GM18870 (cell line): ENCODE measurements around the gene LRCH3.

Experiments
- ATAC-seq: cut with Tn5 transposase; IDR thresholded peaks from one replicate; pipeline ENCODE4 v1.9.1; 2021; ENCODE audit warnings: moderate library complexity; ENCODE audit not compliant: unreplicated experiment

Gene LRCH3

DNA sequence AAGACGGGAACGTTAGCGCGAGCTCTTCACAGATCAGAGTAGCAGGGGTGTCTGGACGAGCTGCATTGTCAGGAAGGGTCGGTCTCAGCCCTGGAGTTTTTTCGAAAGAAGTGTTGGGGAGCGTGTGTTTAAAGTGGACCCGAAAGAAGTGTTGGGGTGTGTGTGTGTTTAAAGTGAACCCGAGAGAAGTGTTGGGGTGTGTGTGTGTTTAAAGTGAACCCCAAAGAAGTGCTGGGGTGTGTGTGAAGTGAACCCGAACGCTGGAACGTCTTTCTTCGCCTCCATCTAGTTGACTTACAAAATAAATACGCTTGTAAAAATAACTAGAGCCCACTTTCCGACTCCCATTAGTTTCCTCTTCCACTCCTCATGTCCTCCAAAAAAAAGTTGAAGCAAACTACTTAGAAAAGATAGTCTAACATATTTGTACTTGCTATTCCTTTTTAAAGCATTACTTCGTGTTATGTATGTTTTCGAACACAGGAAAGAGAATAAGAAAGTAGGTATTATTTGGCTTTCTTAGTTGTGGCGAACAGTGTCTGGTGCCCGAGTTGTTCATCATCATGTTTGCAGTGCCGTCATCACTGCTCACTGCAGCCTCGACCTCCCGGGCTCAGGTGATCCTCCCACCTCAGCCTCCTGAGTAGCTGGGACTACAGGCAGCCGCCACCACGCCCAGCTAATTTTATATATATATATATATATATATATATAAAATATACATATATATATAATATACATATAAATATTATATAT is 1.0 kb downstream of the LRCH3 start:
- peak; percentile 15 for ATAC-seq

GRCh38 chr3:197793247-197793646 is 2.2 kb downstream of the LRCH3 start:
- ATAC-seq, result no peak

GRCh38 chr3:197794115-197794514 is 3.1 kb downstream of the LRCH3 start:
- ATAC-seq, result no peak

DNA sequence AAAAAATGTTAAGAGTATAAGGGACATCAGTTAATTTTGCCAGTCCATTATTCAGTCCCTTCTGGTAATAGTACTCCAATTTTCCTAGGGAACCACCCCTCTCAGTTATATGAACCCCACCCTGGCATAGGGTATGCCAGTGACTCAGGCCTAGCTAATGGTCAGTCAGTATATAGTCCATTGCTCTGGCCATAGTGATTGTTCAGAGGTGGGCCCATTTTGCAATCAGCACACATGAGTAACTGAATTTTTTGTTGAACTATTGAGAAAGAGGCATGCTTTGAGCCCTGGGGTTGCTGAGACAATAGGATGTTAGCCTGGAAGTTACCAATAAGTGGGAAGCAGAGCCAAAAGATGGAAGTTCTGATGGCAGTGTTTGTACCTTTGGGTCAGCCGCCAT is 4.1 kb downstream of the LRCH3 start:
- ATAC-seq, result no peak

DNA sequence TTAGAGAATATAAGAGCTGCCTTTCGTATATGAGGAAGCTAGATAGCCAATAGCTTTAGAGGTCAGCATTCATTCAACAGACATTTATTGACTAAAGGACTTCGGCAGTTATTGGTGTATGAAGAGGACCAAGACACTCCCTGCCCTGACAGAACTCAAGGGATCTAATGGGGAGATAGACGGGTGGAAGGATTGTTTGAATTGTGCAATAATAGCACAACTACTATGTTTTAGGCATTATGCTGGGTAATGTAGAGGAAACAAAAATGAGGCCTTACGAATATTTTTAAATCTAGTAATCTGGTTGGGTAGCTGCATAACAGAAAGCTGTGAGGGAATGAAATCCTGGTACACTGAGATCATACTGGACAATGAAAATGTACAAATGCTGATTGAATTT is 5.0 kb downstream of the LRCH3 start:
- ATAC-seq, result no peak

DNA sequence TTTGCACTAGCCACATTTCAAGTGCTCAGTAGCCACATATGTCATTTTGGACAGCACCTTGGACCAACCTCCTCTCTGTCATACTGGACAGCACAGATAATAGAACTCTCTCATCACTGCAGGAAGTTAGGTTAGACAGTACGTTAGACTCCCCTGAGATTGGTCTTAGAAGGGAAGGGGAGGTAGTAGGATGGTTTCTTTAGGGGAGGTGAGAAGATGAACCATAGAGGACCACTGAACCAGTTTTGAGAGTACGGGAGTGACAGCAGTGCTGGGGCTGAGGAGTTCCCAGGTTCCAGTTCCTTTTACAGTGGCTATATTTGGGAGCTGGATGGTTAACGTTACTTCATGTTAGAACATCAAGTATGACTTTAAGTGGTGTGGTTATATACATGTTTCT is 7.8 kb downstream of the LRCH3 start:
- no peak for ATAC-seq

- ATAC-seq, result no peak
Measured at GRCh38 chr3:197800379-197800778, 9.3 kb downstream of the LRCH3 start.

DNA sequence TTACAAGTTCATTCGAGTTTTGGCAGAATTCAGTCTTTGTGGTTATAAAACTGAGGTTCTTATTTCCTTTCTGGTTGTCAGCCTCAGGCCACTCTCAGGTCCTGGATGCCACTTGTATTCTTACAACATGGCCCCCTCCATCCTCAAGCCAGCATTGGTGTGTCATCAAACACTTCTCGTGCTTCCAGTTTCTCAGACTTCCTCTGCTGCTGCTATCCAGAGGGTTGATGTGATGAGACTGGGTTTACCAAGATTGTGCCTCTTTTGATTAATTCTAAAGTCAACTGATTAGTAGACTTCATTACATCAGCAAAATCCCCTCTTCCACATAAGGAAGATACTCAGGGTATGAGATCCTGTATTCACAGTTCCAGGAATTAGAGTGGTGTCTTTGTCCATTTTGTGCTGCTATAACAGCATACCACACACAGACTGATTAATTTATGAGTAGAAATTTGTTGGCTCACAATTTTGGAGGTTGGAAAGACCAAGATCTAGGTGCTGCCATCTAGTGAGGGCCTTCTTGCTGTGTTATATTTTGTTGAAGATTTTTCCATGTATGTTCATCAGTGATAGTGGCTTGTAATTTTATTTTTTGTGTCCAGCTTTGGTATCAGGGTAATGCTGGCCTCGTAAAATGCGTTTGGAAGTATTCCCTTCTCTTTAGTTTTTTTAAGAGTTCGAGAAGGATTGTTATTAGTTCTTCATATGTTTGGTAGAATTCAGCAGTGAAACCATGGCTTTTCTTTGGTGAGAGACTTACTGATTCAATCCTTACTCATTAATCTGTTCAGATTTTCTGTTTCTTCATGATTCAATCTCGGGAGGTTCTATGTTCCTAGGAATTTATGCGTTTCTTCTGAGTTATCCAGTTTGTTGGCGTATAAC is 11.1 kb downstream of the LRCH3 start:
- no peak for ATAC-seq

DNA sequence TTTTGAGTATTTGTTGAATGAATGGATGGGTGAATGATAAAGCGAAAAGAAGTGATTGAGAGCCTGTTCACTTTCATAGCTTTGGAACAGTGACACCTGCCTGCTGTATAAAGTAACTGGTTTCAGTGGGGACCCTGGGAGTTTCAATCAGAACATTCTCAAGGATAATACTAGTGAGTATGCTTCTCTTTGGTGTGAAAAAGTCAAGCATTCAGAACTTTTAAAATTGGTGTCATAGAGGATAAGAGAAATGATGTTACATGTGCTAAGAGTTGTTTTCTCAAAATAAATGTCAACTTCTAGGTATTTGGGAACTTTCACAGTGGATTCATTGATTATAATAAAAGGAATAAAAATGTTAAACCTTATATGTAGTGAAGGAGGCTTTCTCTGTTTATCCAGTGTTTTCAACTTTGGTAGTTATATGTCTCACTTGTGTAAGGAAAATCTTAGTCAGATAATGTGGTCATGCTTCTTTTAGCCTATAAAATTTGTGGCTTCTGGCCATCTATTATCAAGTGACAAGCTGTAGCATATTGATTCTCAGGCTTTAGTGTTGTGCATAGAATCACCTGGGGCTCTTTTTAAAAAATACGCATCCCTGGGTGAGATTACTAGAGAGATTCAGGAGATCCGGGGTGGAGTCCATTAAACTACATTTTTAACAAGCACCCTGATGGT is 11.9 kb downstream of the LRCH3 start:
- ATAC-seq, result no peak

DNA sequence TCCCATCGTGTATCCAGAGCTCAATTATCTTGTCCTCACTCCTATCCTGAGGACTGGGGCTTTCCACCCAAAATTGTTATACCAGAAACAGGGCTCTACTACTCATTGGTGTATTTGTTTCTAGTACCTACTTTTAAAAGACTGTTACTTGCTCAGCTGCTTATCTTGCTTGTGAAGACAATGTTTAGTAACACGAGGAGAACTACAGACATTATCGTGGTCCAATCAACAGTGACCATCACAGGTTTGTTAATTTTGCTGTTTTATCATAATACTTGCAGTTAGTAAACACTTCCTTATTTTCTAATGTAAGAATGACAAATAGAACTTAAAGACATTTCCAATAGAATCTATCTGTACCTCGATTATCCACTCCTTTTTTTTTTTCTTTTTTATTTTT is 13.5 kb downstream of the LRCH3 start:
- ATAC-seq, result no peak

DNA sequence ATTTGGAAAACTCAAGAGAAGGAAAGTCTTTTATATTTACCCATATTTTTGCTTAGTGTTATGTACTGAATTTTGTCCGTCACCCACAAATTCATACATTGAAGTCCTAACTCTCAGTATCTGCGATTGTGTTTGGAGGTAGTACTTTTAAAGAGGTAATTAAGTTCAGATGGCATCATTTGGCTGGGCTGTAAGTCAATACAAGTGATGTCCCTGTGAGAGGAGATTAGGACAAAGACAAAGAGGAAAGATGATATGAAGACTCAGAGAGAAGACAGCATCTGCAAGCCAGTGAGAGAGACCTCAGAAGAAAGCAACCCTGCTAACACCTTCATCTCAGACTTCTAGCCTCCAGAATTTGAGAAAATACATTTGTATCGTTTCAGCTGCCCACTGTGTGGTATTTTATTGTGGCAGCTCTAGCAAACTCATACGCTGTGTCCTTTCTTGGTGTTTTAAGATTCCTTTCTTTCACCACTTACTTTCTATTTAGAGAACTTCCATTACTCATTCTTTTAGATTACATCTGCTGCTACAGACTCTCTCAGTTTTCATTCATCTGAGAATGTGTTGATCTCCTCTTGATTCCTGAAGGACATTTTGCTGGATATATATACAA is 17.0 kb downstream of the LRCH3 start:
- no peak for ATAC-seq

GRCh38 chr3:197809356-197810020 is 18.4 kb downstream of the LRCH3 start:
- no peak for ATAC-seq

DNA sequence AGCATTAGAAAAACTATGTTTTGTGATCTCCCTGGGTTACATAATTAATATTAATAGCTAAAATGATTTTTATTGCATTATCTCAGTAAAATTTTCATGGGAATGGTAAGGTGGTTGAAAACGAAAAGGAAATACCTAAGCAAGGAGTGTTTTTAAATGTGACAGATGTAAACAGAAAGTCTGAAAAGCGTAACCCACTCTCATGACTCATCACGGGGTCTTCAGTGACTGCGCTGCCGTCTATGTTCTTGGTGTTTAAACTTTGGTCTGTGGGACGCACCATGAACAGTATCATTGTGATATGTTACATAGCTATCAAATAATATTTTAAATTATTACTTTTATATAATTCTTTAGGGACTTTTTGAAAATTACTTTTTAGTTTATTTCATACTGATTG is 19.8 kb downstream of the LRCH3 start:
- no peak for ATAC-seq

GRCh38 chr3:197811343-197811742 is 20.3 kb downstream of the LRCH3 start:
- ATAC-seq, result no peak

GRCh38 chr3:197814372-197814771 is 23.3 kb downstream of the LRCH3 start:
- ATAC-seq, result no peak

DNA sequence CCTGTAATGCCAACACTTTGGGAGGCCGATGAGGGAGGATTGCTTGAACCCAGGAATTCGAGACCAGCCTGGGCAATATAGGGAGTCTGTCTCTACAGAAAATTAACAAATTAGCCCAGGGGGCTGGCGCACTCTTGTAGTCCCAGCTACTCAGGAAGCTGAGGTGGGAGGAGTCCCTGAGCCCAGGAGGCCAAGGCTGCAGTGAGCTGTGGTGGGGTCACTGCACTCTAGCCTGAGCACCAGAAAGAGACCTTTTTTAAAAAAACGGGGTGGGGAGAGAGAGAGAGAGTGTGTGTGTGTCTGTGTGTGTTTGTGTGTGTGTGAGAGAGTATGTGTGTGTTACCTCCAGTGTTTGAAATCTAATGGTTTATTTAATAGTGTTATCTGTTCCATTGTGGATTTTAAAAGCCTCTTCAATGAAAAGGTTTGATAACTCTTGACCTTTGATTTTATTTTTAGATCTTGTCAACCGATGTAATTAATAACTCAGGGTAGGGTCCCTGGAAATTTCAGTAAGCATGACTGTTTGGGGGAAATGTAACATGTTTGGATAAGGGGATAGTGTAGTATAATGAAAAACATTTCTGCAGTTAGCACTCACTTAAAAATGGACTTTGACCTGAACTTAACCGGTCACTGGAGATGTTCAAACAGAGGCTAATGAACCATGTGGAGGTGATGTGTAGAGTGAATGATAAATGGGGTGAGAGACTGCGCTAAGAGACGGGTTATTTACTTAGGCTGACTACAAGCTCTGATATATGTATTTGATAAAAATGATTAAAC is 29.7 kb downstream of the LRCH3 start:
- no peak for ATAC-seq

DNA sequence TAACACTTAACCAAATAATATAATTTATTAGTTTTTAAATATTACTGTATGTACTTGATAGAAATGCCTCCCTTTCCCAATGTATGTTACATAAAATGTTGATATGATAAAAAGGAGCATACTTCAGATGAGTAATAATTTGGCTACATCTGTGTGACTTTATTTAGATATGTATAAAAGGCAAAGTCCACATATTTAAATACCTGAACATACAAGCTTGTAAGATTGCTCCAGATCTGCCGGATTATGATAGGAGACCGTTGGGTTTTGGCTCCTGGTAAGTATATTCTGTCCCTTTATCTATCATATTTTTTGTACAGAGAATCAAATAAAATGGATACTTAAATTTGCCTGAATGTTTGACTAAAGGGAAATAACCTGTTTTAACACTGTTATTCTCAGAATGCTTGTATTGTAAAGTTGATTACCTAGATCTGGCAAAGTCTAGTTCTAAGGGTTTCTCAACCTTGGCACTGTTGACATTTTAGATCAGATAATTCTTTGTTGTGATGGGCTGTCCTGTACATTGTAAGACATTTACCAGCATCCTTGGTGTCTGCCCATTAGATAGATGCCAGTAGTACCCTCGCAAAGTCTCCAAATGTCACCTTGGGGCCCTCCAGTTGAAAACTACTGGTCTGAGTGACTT is 38.5 kb downstream of the LRCH3 start:
- no peak for ATAC-seq

DNA sequence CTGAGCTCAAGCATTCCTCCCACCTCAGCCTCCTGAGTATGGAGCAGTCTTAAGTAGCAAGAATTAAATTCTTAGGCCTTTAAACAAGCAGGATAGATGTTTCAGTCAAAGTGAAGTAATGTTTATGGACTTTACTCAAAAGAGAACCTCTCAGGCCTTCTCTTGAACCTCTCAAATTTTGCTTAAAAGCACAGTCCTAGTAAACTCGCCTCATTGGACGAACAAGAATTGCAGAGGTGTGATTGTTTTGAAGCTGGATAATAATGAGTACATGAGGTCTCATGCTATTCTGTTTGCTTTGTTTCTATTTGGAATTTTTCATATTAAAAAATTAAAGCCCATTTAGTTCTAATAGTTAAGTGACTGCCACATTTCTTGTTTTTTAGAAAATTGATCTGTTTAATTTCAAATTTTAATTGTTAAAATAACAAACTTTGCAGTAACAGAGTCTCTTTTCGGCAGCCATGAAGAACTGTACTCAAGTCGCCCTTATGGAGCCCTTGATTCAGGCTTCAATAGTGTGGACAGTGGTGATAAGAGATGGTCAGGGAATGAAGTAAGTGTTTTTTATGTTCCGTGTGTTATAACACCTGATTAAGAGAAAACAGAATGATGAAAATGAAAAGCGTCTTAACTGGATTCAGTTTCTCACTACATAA is 39.4 kb downstream of the LRCH3 start:
- no peak for ATAC-seq

GRCh38 chr3:197830967-197831313 is 39.9 kb downstream of the LRCH3 start:
- no peak for ATAC-seq
